ENCODE data around the gene TSSK2. TPM values are rescaled to one million over a fixed set of nuclear protein-coding genes. Genes with fewer than 3 reads are reported as not detected.

Gene TSSK2
- polyA plus RNA-seq, 1 experiment: not detected

GRCh38 chr22:19177164-19178064 lies 46.3 kb downstream of the TSSK2 start:
- peak overlapping the region; percentile 68 for H3K4me3 ChIP-seq (ENCODE audit: low read depth, low read length)
- CTCF ChIA-PET: no interaction called here
- H3K9me3 ChIP-seq (ENCODE audit: control insufficient read depth, insufficient read depth, low read length): no peaks in the 10 kb centered on the region; the same call in 1 of the 2 replicates
- no peak overlapping the region for H3K27ac ChIP-seq (ENCODE audit: low read depth, low read length)
- DNase-seq (ENCODE audit: low read depth, low spot score): no peak
- no peak for TF ChIP-seq CTCF (IDR thresholded peaks at IDR 0.05; ENCODE audit: low read depth, low read length)
- H3K27me3 ChIP-seq (ENCODE audit: control insufficient read depth, insufficient read depth, low read length): no peaks in the 10 kb centered on the region
- POLR2A ChIA-PET: interaction anchor here (1.3 to 1.4 kb wide), 2 partner anchors 33 to 302 kb away, joined by 5 to 6 read pairs; partner anchors contain the start of genes CDC45 and ESS2

- ChIA-PET POLR2A (interaction anchor here (0.7 to 1.4 kb wide), 6 partner anchors 9 to 302 kb away, joined by 3 to 6 read pairs (median 4); partner anchors contain the start of genes CDC45, CLTCL1 and ESS2), CTCF (interaction anchor here (0.5 to 2.6 kb wide), 7 partner anchors 9 to 451 kb away, joined by 3 to 10 read pairs (median 5); no protein-coding TSS in a partner anchor)
- no peak for TF ChIP-seq CTCF (IDR thresholded peaks at IDR 0.05; ENCODE audit: low read depth, low read length)
- Histone ChIP-seq H3K9me3 (ENCODE audit: control insufficient read depth, insufficient read depth, low read length) (no peaks in the 10 kb centered on the region; the same call in 1 of the 2 replicates), H3K27ac (ENCODE audit: low read depth, low read length) (no peak overlapping the region), H3K4me3 (ENCODE audit: low read depth, low read length) (peak overlapping the region; percentile 68), H3K27me3 (ENCODE audit: control insufficient read depth, insufficient read depth, low read length) (no peaks in the 10 kb centered on the region)
- no peak for DNase-seq (ENCODE audit: low read depth, low spot score)
Measured at GRCh38 chr22:19178065-19178656, 47.1 kb downstream of the TSSK2 start.

- H3K4me3 ChIP-seq (ENCODE audit: low read depth, low read length): peak within 1 kb of the TSS; percentile 68
- CTCF ChIA-PET: interaction anchor here (0.5 to 2.6 kb wide), 12 partner anchors 8 to 451 kb away, joined by 3 to 12 read pairs (median 5); partner anchors contain the start of gene C22orf39
- H3K9me3 ChIP-seq (ENCODE audit: control insufficient read depth, insufficient read depth, low read length): no peaks in the 10 kb centered on the region; the same call in 1 of the 2 replicates
- TF ChIP-seq CTCF (IDR thresholded peaks at IDR 0.05; ENCODE audit: low read depth, low read length): no peak
- peak within 1 kb of the TSS; percentile 65 for H3K27ac ChIP-seq (ENCODE audit: low read depth, low read length)
- H3K27me3 ChIP-seq (ENCODE audit: control insufficient read depth, insufficient read depth, low read length): no peaks in the 10 kb centered on the region
- peak; percentile 38 for DNase-seq (ENCODE audit: low read depth, low spot score)
- POLR2A ChIA-PET: interaction anchor here (0.7 to 1.4 kb wide), 7 partner anchors 10 to 301 kb away, joined by 3 to 6 read pairs (median 4); partner anchors contain the start of genes CDC45, CLTCL1, ESS2 and MRPL40
Measured at GRCh38 chr22:19178657-19179496, 47.8 kb downstream of the TSSK2 start, which contains the start of gene SLC25A1. TSS of gene SLC25A1 (minus strand) at chr22:19178736. CDS start at chr22:19178673, 63 bp downstream.

- ChIA-PET CTCF (interaction anchor here (0.5 to 2.6 kb wide), 12 partner anchors 14 to 450 kb away, joined by 3 to 12 read pairs (median 5); partner anchors contain the start of gene C22orf39), POLR2A (interaction anchor here (1.2 to 1.4 kb wide), 3 partner anchors 106 to 253 kb away, joined by 4 to 6 read pairs (median 4); partner anchors contain the start of genes CLTCL1 and MRPL40)
- DNase-seq (ENCODE audit: low read depth, low spot score): peak; percentile 68
- no peaks in the 10 kb centered on the region for H3K27me3 ChIP-seq (ENCODE audit: control insufficient read depth, insufficient read depth, low read length)
- H3K9me3 ChIP-seq (ENCODE audit: control insufficient read depth, insufficient read depth, low read length): no peaks in the 10 kb centered on the region; the same call in 1 of the 2 replicates
- TF ChIP-seq CTCF (IDR thresholded peaks at IDR 0.05; ENCODE audit: low read depth, low read length): peak; percentile 77
- peak overlapping the region; percentile 65 for H3K27ac ChIP-seq (ENCODE audit: low read depth, low read length)
- peak overlapping the region; percentile 64 for H3K4me3 ChIP-seq (ENCODE audit: low read depth, low read length)
Measured at GRCh38 chr22:19179497-19180048, 48.5 kb downstream of the TSSK2 start.

All from AG04450 (cell line).